Measurements from ENCODE around the gene ANAPC1.
"Not testable (repeated sequence)": the region's sequence is repeated elsewhere in the genome, so short reads cannot be mapped to it uniquely, and the experiment has no call there.

DNA sequence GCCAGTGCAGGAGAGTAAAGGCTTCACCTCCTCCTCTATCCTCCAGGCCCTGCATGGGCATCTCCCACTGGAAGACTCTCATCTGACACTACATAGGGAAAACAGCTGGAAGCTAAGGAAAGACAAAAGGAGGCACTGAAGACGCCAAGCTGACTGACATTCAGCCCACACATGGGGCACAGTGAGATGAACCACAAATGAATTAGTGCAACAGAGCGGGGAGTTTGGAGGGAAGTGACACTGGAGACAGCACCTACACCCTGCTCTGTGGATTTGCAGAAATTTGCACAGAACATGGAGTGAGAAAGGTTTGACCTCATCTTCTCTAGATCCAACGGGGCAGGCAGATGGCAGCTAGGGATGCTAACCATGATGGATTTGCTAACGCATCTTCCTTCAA, 119.8 kb downstream of the ANAPC1 start:
- TF ChIP-seq POLR2A, EP300, POLR2AphosphoS5 (IDR thresholded peaks at IDR 0.05): not testable (repeated sequence)
